B cell (primary cell): Measurements from ENCODE around the gene GABRR1. TPM values are rescaled to one million over a fixed set of nuclear protein-coding genes. Genes with fewer than 3 reads are reported as not detected.

Experiments
- ATAC-seq: fragments of 200-7000 bp; cut with Tn5 transposase; one replicate; pipeline ENCODE4 v1.10.0; 2021; ENCODE audit warnings: low read depth, mild to moderate bottlenecking, moderate number of reproducible peaks, moderate library complexity
- CTCF ChIA-PET: fragments of 350-600 bp; sonication (Branson Sonifier 250); formaldehyde crosslinking; loops from one replicate; lab custom pipeline; 2021; ENCODE audit warnings: antibody characterized with exemption, inconsistent platforms; lab: Charles Lee
- POLR2A ChIA-PET: fragments of 350-600 bp; sonication (Branson Sonifier 250); formaldehyde crosslinking; loops from one replicate; lab custom pipeline; 2021; ENCODE audit warnings: antibody characterized with exemption; lab: Charles Lee
- DNase-seq: peaks from one replicate; pipeline ENCODE4 v3.0.0; 2013
- H2AFZ ChIP-seq: 2 replicates; pipeline ENCODE4 v1.6.1; 2012; ENCODE audit warnings: mild to moderate bottlenecking, low read depth, low read length; ENCODE audit not compliant: insufficient read depth, poor library complexity, severe bottlenecking
- H3K27ac ChIP-seq, 2 donors: 1 replicate in 1 of 2; 2 replicates in 1 of 2; pipeline ENCODE4 v1.5.1; 2012 to 2013; ENCODE audit warnings: low read length in 2 of 2, mild to moderate bottlenecking in 2 of 2, moderate library complexity in 1 of 2
- H3K27me3 ChIP-seq, 4 experiments: fragments of 200-600 bp in 1 of 4; sonication (generic) in 1 of 4; replicated peaks in 1 of 4; 1 replicate in 2 of 4; 2 replicates in 2 of 4; pipeline versions ENCODE4 v1.6.1 to v1.7.0; 2013 to 2016; ENCODE audit warnings: low read length in 3 of 4, mild to moderate bottlenecking in 2 of 4, mixed read lengths in 1 of 4, moderate library complexity in 1 of 4; ENCODE audit not compliant: insufficient read depth in 4 of 4, control insufficient read depth in 3 of 4; ENCODE audit errors: control extremely low read depth in 1 of 4
- H3K36me3 ChIP-seq, 2 experiments: replicated peaks in 1 of 2; 1 replicate in 1 of 2; 2 replicates in 1 of 2; pipeline versions ENCODE4 v1.6.1 to v1.7.1; 2013; ENCODE audit warnings: low read length in 1 of 2; ENCODE audit not compliant: insufficient read depth in 2 of 2, control insufficient read depth in 1 of 2; ENCODE audit errors: control extremely low read depth in 1 of 2, extremely low read depth in 1 of 2
- H3K4me1 ChIP-seq, 2 donors: fragments of 200-600 bp in 1 of 2; sonication (generic) in 1 of 2; 1 replicate in 1 of 2; 2 replicates in 1 of 2; pipeline versions ENCODE4 v1.5.1 to v1.6.1; 2013 to 2017; ENCODE audit warnings: low read length in 2 of 2; ENCODE audit not compliant: control insufficient read depth in 2 of 2, insufficient read depth in 2 of 2
- H3K4me2 ChIP-seq: replicated peaks from 2 replicates; pipeline ENCODE3; 2012; ENCODE audit warnings: mild to moderate bottlenecking, low read depth, low read length; ENCODE audit not compliant: poor library complexity, severe bottlenecking
- H3K4me3 ChIP-seq, 5 experiments: fragments of 200-600 bp in 1 of 5; sonication (generic) in 1 of 5; 1 replicate in 3 of 5; 2 replicates in 2 of 5; pipeline versions ENCODE4 v1.5.1 to v1.7.0; 2011 to 2016; ENCODE audit warnings: low read length in 4 of 5, mild to moderate bottlenecking in 4 of 5, low read depth in 2 of 5, control low read depth in 1 of 5, moderate library complexity in 1 of 5; ENCODE audit not compliant: insufficient read depth in 1 of 5; ENCODE audit errors: control extremely low read depth in 1 of 5, extremely low read depth in 1 of 5
- H3K79me2 ChIP-seq: fragments of 200-600 bp; sonication (generic); one replicate; pipeline ENCODE4 v1.6.0; 2016; ENCODE audit warnings: low read length; ENCODE audit not compliant: control insufficient read depth, insufficient read depth
- H3K9ac ChIP-seq: fragments of 200-600 bp; sonication (generic); 2 replicates; pipeline ENCODE4 v1.6.1; 2017; ENCODE audit warnings: mild to moderate bottlenecking, low read length, moderate library complexity
- H3K9me3 ChIP-seq, 3 donors: one replicate each; pipeline versions ENCODE4 v1.6.1 to v1.7.1; 2013; ENCODE audit warnings: low read length in 2 of 3; ENCODE audit not compliant: control insufficient read depth in 2 of 3, insufficient read depth in 1 of 3; ENCODE audit errors: control extremely low read depth in 1 of 3
- H4K20me1 ChIP-seq: 2 replicates; pipeline ENCODE4 v1.6.0; 2012; ENCODE audit warnings: mild to moderate bottlenecking, low read length; ENCODE audit not compliant: insufficient read depth, control insufficient read depth, poor library complexity, severe bottlenecking
- H3K27ac Mint-ChIP-seq: one replicate; pipeline ENCODE4 v1.8.0; 2021; ENCODE audit warnings: mixed read lengths
- H3K27me3 Mint-ChIP-seq: one replicate; pipeline ENCODE4 v1.8.0; 2021; ENCODE audit warnings: mixed read lengths
- H3K4me1 Mint-ChIP-seq: one replicate; pipeline ENCODE4 v1.8.0; 2021; ENCODE audit warnings: mixed read lengths
- H3K4me3 Mint-ChIP-seq: one replicate; pipeline ENCODE4 v1.8.0; 2021; ENCODE audit warnings: mixed read lengths
- H3K9me3 Mint-ChIP-seq: one replicate; pipeline ENCODE4 v1.8.0; 2022; ENCODE audit warnings: mixed read lengths; ENCODE audit not compliant: insufficient read depth
- CTCF ChIP-seq: fragments of 200-600 bp; IDR thresholded peaks from one replicate; pipeline ENCODE4 v1.8.0; 2022; ENCODE audit warnings: antibody characterized with exemption, mild to moderate bottlenecking
- EZH2 ChIP-seq: IDR thresholded peaks from 2 replicates; pipeline ENCODE4 v1.6.1; 2012; ENCODE audit warnings: borderline replicate concordance, low read depth, mild to moderate bottlenecking, moderate library complexity, low read length; ENCODE audit not compliant: insufficient read depth, poor library complexity, severe bottlenecking
- WGBS: methylation state at CpG from one replicate; pipeline ENCODE4 v1.1.5; 2013; ENCODE audit warnings: missing lambda C conversion rate; ENCODE audit not compliant: insufficient coverage; 5-methylcytosine and 5-hydroxymethylcytosine counted together
- intact Hi-C: fragments of 100-400 bp; cut with micrococcal nuclease; formaldehyde crosslinking; loops from one replicate; pipeline ENCODE4 v1.10.0; 2022
- polyA plus RNA-seq: library from polyadenylated mRNA; depleted of rRNA; stranded (reverse); fragments of >200 nt; gene quantifications from 2 replicates; pipeline ENCODE4 v1.2.3, GENCODE V29; 2012
- total RNA-seq, 2 donors: library from RNA; stranded (reverse); fragments of 120-200 nt in 1 of 2; gene quantifications; 1 replicate in 1 of 2; 2 replicates in 1 of 2; pipeline versions ENCODE4 v1.2.3 to v1.2.4, GENCODE V29; 2013 to 2022

The GABRR1 gene
- total and polyA plus RNA-seq, 2 donors (not counting 1 experiment from before 2014, with no cell fraction given): not detected

GRCh38 chr6:89180112-89180511 is 37.0 kb downstream of the GABRR1 start:
- no peaks in the 10 kb centered on the region for H3K27me3 ChIP-seq
- 99% methylated on average over 13 of the region's 13 CpGs for WGBS
- DNase-seq (no peak), ATAC-seq (no peak)
- H2AFZ ChIP-seq: no peak overlapping the region
- H3K9ac ChIP-seq: no peak overlapping the region
- POLR2A ChIA-PET: no interaction called here
- H3K27ac ChIP-seq: no peak overlapping the region
- H3K4me3 ChIP-seq: no peak overlapping the region
- H4K20me1 ChIP-seq: no peaks in the 10 kb centered on the region
- no peaks in the 10 kb centered on the region for H3K79me2 ChIP-seq
- TF ChIP-seq CTCF (no peak), EZH2 (no peak)
- H3K27me3 Mint-ChIP-seq: peaks cover 7% of the 10 kb centered on the region
- intact Hi-C loops: no loop called here
- H3K4me3 Mint-ChIP-seq: no peak overlapping the region
- no peaks in the 10 kb centered on the region for H3K4me1 Mint-ChIP-seq
- no peaks in the 10 kb centered on the region for H3K9me3 ChIP-seq
- H3K4me2 ChIP-seq: no peak overlapping the region
- no peaks in the 10 kb centered on the region for H3K4me1 ChIP-seq
- CTCF ChIA-PET: no interaction called here
- H3K27ac Mint-ChIP-seq: no peak overlapping the region
- no peaks in the 10 kb centered on the region for H3K9me3 Mint-ChIP-seq
- no peaks in the 10 kb centered on the region for H3K36me3 ChIP-seq

DNA sequence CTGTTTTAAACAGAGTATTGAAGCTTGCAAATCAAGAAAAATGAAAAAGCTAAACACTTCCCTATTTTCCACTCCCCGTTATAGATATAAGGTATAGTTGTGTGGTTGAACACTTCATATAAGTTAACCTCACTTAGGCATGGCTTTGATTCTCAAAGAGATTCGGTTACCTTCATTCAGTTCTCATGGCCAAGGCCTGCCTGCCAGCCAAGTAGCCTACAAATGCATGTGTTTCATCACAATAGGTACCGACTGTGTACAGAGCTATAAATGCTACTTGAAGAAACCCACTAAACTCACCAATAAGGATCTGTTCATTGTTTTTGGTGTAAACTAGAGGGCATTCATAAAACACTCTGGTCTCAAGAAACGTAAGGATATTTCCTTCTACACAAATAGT is 43.5 kb downstream of the GABRR1 start:
- H3K9ac ChIP-seq: no peak overlapping the region
- H3K4me2 ChIP-seq: no peak overlapping the region
- no peaks in the 10 kb centered on the region for H3K36me3 ChIP-seq
- ChIA-PET POLR2A (no interaction called here), CTCF (no interaction called here)
- no peak overlapping the region for H3K4me3 ChIP-seq
- no peak overlapping the region for H3K4me3 Mint-ChIP-seq
- 100% methylated on average over 1 of the region's 4 CpGs for WGBS
- no peaks in the 10 kb centered on the region for H4K20me1 ChIP-seq
- TF ChIP-seq EZH2: no peak
- TF ChIP-seq CTCF: no peak
- no peak for DNase-seq
- H3K27ac Mint-ChIP-seq: no peak overlapping the region
- H3K4me1 Mint-ChIP-seq: no peaks in the 10 kb centered on the region
- no peaks in the 10 kb centered on the region for H3K79me2 ChIP-seq
- H3K9me3 ChIP-seq: no peaks in the 10 kb centered on the region
- intact Hi-C loops: no loop called here
- no peaks in the 10 kb centered on the region for H3K27me3 Mint-ChIP-seq
- H3K27me3 ChIP-seq: no peaks in the 10 kb centered on the region
- H2AFZ ChIP-seq: no peak overlapping the region
- ATAC-seq: no peak
- H3K27ac ChIP-seq: no peak overlapping the region
- no peaks in the 10 kb centered on the region for H3K9me3 Mint-ChIP-seq
- no peaks in the 10 kb centered on the region for H3K4me1 ChIP-seq
